HG03469 (cell line): ENCODE measurements around the gene OMA1.
"Not testable (repeated sequence)": the region's sequence is repeated elsewhere in the genome, so short reads cannot be mapped to it uniquely, and the experiment has no call there.

ENCODE experiments used
- ATAC-seq: cut with Tn5 transposase; IDR thresholded peaks from one replicate; pipeline ENCODE4 v1.9.1; 2021; ENCODE audit warnings: mild to moderate bottlenecking, moderate library complexity, moderate number of reproducible peaks; ENCODE audit not compliant: unreplicated experiment

The OMA1 gene

GRCh38 chr1:58574816-58575215 lies 28.3 kb upstream of the OMA1 start:
- no peak for ATAC-seq

GRCh38 chr1:58573705-58574591 lies 27.4 kb upstream of the OMA1 start:
- peak; percentile 97 for ATAC-seq

- no peak for ATAC-seq
These were observed 26.6 kb upstream of the OMA1 start for GRCh38 chr1:58573138-58573537.

- ATAC-seq = no peak
These were observed 26.2 kb upstream of the OMA1 start for GRCh38 chr1:58572690-58573089.

GRCh38 chr1:58571616-58572015 lies 25.1 kb upstream of the OMA1 start:
- no peak for ATAC-seq

GRCh38 chr1:58570817-58571216 lies 24.3 kb upstream of the OMA1 start:
- no peak for ATAC-seq

GRCh38 chr1:58570094-58570493 lies 23.6 kb upstream of the OMA1 start:
- ATAC-seq = no peak

GRCh38 chr1:58568911-58569310 lies 22.4 kb upstream of the OMA1 start:
- no peak for ATAC-seq

- no peak for ATAC-seq
These were observed 21.8 kb upstream of the OMA1 start for GRCh38 chr1:58568271-58568860.

- no peak for ATAC-seq
These were observed 19.8 kb upstream of the OMA1 start for GRCh38 chr1:58566339-58566738.

- not testable (repeated sequence) for ATAC-seq
These were observed 17.2 kb upstream of the OMA1 start for GRCh38 chr1:58563715-58564114.

- no peak for ATAC-seq
These were observed 15.1 kb upstream of the OMA1 start for GRCh38 chr1:58561633-58562032.

GRCh38 chr1:58555393-58555792 lies 8.9 kb upstream of the OMA1 start:
- no peak for ATAC-seq

- ATAC-seq = no peak
These were observed 4.9 kb upstream of the OMA1 start for GRCh38 chr1:58551186-58552140.

- not testable (repeated sequence) for ATAC-seq
These were observed 2.8 kb upstream of the OMA1 start for GRCh38 chr1:58549291-58549690.

GRCh38 chr1:58548371-58548770 lies 1.8 kb upstream of the OMA1 start:
- no peak for ATAC-seq

- peak; percentile 25 for ATAC-seq
These were observed 671 bp downstream of the OMA1 start for GRCh38 chr1:58545591-58546519.

GRCh38 chr1:58543260-58543659 lies 3.3 kb downstream of the OMA1 start:
- no peak for ATAC-seq

GRCh38 chr1:58539553-58539952 lies 7.0 kb downstream of the OMA1 start:
- ATAC-seq = no peak

- no peak for ATAC-seq
These were observed 7.7 kb downstream of the OMA1 start for GRCh38 chr1:58538821-58539220.
